ENCODE results near the gene OXA1L. TPM values are rescaled to one million over a fixed set of nuclear protein-coding genes. Genes with fewer than 3 reads are reported as not detected.

OXA1L gene
- polyA plus RNA-seq, 1 donor from 2014 or later: 60.7 TPM

GRCh38 chr14:22769369-22769768, 2.9 kb downstream of the OXA1L start:
- Histone ChIP-seq H3K79me2 (replicated peaks; ENCODE audit: insufficient read depth, low read length) (peaks cover 18% of the 10 kb centered on the region), H3K36me3 (ENCODE audit: insufficient read depth, low read length) (no peaks in the 10 kb centered on the region), H3K9ac (ENCODE audit: low read length) (no peak overlapping the region)

GRCh38 chr14:22770481-22771187, 4.1 kb downstream of the OXA1L start:
- Histone ChIP-seq H3K4me3 (ENCODE audit: low read length) (no peak overlapping the region), H3F3A (ENCODE audit: insufficient read depth, low read length, poor library complexity, severe bottlenecking) (no peaks in the 10 kb centered on the region), H3K9me2 (ENCODE audit: insufficient read depth, low read length) (no peaks in the 10 kb centered on the region), H3K9ac (ENCODE audit: low read length) (no peak overlapping the region), H3K36me3 (ENCODE audit: insufficient read depth, low read length) (no peaks in the 10 kb centered on the region), H3K79me2 (replicated peaks; ENCODE audit: insufficient read depth, low read length) (peaks cover 18% of the 10 kb centered on the region), H2AFZ (ENCODE audit: low read depth, low read length) (no peak overlapping the region), H3K9me3 (ENCODE audit: low read length) (no peaks in the 10 kb centered on the region), H3K27ac (ENCODE audit: low read length) (no peak overlapping the region), H4K20me1 (ENCODE audit: insufficient read depth) (no peaks in the 10 kb centered on the region), H3K27me3 (ENCODE audit: insufficient read depth, low read depth, low read length) (no peaks in the 10 kb centered on the region), H3K4me2 (ENCODE audit: low read length) (no peak overlapping the region)
- TF ChIP-seq MXI1 (conservative IDR thresholded peaks at IDR 0.05; ENCODE audit: poor library complexity, severe bottlenecking) (no peak), EZH2 (IDR thresholded peaks at IDR 0.05; ENCODE audit: borderline replicate concordance, insufficient read depth, low read length, poor library complexity, severe bottlenecking) (no peak), SMC3 (conservative IDR thresholded peaks at IDR 0.05; ENCODE audit: poor library complexity) (no peak), TAF1 (IDR thresholded peaks at IDR 0.05; ENCODE audit: low read depth) (no peak), RAD21 (conservative IDR thresholded peaks at IDR 0.05) (no peak), POLR2AphosphoS5 (IDR thresholded peaks at IDR 0.05) (no peak), CTCF (IDR thresholded peaks at IDR 0.05; ENCODE audit: poor library complexity, severe bottlenecking) (no peak), EP300 (conservative IDR thresholded peaks at IDR 0.05; ENCODE audit: poor library complexity, severe bottlenecking) (no peak)
- TF ChIP-seq, protein P1, sequence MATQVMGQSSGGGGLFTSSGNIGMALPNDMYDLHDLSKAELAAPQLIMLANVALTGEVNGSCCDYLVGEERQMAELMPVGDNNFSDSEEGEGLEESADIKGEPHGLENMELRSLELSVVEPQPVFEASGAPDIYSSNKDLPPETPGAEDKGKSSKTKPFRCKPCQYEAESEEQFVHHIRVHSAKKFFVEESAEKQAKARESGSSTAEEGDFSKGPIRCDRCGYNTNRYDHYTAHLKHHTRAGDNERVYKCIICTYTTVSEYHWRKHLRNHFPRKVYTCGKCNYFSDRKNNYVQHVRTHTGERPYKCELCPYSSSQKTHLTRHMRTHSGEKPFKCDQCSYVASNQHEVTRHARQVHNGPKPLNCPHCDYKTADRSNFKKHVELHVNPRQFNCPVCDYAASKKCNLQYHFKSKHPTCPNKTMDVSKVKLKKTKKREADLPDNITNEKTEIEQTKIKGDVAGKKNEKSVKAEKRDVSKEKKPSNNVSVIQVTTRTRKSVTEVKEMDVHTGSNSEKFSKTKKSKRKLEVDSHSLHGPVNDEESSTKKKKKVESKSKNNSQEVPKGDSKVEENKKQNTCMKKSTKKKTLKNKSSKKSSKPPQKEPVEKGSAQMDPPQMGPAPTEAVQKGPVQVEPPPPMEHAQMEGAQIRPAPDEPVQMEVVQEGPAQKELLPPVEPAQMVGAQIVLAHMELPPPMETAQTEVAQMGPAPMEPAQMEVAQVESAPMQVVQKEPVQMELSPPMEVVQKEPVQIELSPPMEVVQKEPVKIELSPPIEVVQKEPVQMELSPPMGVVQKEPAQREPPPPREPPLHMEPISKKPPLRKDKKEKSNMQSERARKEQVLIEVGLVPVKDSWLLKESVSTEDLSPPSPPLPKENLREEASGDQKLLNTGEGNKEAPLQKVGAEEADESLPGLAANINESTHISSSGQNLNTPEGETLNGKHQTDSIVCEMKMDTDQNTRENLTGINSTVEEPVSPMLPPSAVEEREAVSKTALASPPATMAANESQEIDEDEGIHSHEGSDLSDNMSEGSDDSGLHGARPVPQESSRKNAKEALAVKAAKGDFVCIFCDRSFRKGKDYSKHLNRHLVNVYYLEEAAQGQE (IDR thresholded peaks at IDR 0.05; ENCODE audit: borderline replicate concordance): no peak

More at GRCh38 chr14:22769369-22769768, 2.9 kb downstream of the OXA1L start:
- no peak overlapping the region for H3K4me3 ChIP-seq (ENCODE audit: low read length)
- H4K20me1 ChIP-seq (ENCODE audit: insufficient read depth): no peaks in the 10 kb centered on the region
- no peak overlapping the region for H3K4me2 ChIP-seq (ENCODE audit: low read length)
- H3K27ac ChIP-seq (ENCODE audit: low read length): no peak overlapping the region
- H2AFZ ChIP-seq (ENCODE audit: low read depth, low read length): no peak overlapping the region
- no peaks in the 10 kb centered on the region for H3K9me2 ChIP-seq (ENCODE audit: insufficient read depth, low read length)
- no peaks in the 10 kb centered on the region for H3F3A ChIP-seq (ENCODE audit: insufficient read depth, low read length, poor library complexity, severe bottlenecking)
- H3K27me3 ChIP-seq (ENCODE audit: insufficient read depth, low read depth, low read length): no peaks in the 10 kb centered on the region
- no peaks in the 10 kb centered on the region for H3K9me3 ChIP-seq (ENCODE audit: low read length)
- TF ChIP-seq EZH2 (IDR thresholded peaks at IDR 0.05; ENCODE audit: borderline replicate concordance, insufficient read depth, low read length, poor library complexity, severe bottlenecking): no peak
